Gastrocnemius medialis (tissue), 4 donors: ENCODE data around the gene ATL1.

ENCODE experiments used
- POLR2A ChIP-seq, 2 donors: fragments of 450-650 bp; IDR thresholded peaks; one replicate each; pipeline ENCODE4 v1.6.1; 2017; ENCODE audit warnings: antibody characterized with exemption in 2 of 2, mild to moderate bottlenecking in 2 of 2, moderate library complexity in 2 of 2
- TF ChIP-seq, protein P1 (sequence below), 5 experiments: fragments of 450-650 bp in 3 of 5; fragments of 200-600 bp in 2 of 5; sonication (generic) in 2 of 5; IDR thresholded peaks in 4 of 5; conservative IDR thresholded peaks in 1 of 5; 1 replicate in 4 of 5; 2 replicates in 1 of 5; pipeline ENCODE4 v1.5.1; 2016 to 2019; ENCODE audit warnings: antibody characterized with exemption in 5 of 5, mild to moderate bottlenecking in 3 of 5, moderate library complexity in 3 of 5

DNA sequence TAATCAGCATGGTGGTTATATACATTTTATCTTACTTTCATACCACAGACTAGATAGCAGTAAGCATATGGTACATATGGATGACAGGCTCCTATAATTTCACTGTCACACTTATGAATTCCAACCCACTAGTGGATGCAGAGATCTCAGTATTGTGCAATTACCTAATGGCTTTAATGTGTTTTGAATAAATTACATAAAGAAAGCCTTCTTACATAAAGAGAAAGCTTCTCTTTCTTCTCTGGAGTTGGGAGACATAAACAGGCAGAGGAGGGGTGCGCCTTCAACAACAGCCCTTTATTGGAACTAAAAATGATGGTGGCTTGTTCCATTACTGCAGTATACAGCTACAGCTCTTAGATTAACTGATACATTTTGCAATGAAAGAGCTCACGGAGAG lies 55.6 kb downstream of the ATL1 start:
- TF ChIP-seq, protein P1, sequence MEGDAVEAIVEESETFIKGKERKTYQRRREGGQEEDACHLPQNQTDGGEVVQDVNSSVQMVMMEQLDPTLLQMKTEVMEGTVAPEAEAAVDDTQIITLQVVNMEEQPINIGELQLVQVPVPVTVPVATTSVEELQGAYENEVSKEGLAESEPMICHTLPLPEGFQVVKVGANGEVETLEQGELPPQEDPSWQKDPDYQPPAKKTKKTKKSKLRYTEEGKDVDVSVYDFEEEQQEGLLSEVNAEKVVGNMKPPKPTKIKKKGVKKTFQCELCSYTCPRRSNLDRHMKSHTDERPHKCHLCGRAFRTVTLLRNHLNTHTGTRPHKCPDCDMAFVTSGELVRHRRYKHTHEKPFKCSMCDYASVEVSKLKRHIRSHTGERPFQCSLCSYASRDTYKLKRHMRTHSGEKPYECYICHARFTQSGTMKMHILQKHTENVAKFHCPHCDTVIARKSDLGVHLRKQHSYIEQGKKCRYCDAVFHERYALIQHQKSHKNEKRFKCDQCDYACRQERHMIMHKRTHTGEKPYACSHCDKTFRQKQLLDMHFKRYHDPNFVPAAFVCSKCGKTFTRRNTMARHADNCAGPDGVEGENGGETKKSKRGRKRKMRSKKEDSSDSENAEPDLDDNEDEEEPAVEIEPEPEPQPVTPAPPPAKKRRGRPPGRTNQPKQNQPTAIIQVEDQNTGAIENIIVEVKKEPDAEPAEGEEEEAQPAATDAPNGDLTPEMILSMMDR (IDR thresholded peaks at IDR 0.05 in 4 of 5, conservative IDR thresholded peaks at IDR 0.05 in 1 of 5) = no peak
- no peak for TF ChIP-seq POLR2A (IDR thresholded peaks at IDR 0.05)
